ENCODE results near the gene HPSE2. TPM values are rescaled to one million over a fixed set of nuclear protein-coding genes. Genes with fewer than 3 reads are reported as not detected.

Gene HPSE2
- total and polyA plus RNA-seq, 4 donors: 0.05 TPM; not detected in 3

DNA sequence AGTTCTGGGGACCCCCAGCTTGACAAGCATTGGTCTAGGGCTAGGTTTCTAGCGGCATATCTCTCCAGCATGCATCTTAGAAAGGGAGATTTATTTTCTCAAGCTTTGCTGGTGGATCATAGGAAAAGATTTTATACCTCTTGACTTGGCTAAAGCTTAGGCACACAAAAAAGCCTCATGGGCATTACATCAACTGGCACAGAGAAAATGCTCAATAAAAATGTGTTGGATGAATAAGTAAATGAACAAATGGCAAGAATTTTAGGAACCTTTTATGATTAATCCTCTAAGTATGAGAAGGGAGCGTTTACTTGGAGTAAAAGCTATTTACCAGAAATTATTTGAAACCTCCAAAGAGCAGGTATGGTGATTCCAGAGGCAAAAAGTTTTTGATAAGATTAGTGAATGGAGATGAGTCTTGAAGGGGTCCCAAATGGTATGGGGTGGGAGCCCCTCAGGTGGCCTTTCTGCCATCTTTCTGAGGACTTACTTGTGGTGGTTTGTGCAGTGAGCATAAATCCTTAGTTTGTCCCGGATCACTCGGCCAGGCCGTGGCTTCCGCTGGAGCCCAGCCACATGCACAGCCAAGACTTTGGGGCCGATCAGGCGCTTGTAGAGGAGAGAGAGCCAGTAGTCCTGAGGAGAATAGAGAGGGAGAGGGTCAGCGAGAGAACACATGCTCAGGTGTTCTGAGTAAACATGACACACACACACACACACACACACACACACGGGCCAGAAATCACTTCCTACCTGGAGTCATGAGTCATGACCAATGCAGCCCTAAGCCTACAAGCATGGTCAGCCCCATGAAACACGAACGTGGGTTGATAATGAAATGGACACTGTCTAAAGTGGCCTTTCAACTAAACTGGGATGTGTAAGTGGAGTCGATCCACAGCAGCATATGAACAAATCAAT lies 745.8 kb downstream of the HPSE2 start:
- H3K36me3 ChIP-seq (ENCODE audit: control insufficient read depth in 4 of 4, insufficient read depth in 3 of 4, low read depth in 1 of 4, low read length in 3 of 4): no peaks in the 10 kb centered on the region
- no peak overlapping the region for H3K27ac ChIP-seq (ENCODE audit: low read depth in 1 of 2, low read length in 2 of 2)
- no peak for DNase-seq (ENCODE audit: low spot score)
- 82% methylated on average over 13 of the region's 13 CpGs for WGBS
- no peak overlapping the region for H3K4me3 ChIP-seq (ENCODE audit: low read depth in 1 of 3, low read length in 3 of 3)
- H3K27me3 ChIP-seq (ENCODE audit: control insufficient read depth in 4 of 4, insufficient read depth in 4 of 4, low read length in 3 of 4): peaks cover 0 to 8% (median 0%) of the 10 kb centered on the region in 4 donors
- TF ChIP-seq ZBTB33 (IDR thresholded peaks at IDR 0.05) (no peak), GABPA (IDR thresholded peaks at IDR 0.05 in 1 of 2, conservative IDR thresholded peaks at IDR 0.05 in 1 of 2) (no peak), SP1 (IDR thresholded peaks at IDR 0.05) (no peak), NR2F2 (IDR thresholded peaks at IDR 0.05) (no peak), HNF4A (conservative IDR thresholded peaks at IDR 0.05) (no peak)
- TF ChIP-seq, protein P1, sequence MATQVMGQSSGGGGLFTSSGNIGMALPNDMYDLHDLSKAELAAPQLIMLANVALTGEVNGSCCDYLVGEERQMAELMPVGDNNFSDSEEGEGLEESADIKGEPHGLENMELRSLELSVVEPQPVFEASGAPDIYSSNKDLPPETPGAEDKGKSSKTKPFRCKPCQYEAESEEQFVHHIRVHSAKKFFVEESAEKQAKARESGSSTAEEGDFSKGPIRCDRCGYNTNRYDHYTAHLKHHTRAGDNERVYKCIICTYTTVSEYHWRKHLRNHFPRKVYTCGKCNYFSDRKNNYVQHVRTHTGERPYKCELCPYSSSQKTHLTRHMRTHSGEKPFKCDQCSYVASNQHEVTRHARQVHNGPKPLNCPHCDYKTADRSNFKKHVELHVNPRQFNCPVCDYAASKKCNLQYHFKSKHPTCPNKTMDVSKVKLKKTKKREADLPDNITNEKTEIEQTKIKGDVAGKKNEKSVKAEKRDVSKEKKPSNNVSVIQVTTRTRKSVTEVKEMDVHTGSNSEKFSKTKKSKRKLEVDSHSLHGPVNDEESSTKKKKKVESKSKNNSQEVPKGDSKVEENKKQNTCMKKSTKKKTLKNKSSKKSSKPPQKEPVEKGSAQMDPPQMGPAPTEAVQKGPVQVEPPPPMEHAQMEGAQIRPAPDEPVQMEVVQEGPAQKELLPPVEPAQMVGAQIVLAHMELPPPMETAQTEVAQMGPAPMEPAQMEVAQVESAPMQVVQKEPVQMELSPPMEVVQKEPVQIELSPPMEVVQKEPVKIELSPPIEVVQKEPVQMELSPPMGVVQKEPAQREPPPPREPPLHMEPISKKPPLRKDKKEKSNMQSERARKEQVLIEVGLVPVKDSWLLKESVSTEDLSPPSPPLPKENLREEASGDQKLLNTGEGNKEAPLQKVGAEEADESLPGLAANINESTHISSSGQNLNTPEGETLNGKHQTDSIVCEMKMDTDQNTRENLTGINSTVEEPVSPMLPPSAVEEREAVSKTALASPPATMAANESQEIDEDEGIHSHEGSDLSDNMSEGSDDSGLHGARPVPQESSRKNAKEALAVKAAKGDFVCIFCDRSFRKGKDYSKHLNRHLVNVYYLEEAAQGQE (IDR thresholded peaks at IDR 0.05): no peak
- TF ChIP-seq, protein P2, sequence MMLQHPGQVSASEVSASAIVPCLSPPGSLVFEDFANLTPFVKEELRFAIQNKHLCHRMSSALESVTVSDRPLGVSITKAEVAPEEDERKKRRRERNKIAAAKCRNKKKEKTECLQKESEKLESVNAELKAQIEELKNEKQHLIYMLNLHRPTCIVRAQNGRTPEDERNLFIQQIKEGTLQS (IDR thresholded peaks at IDR 0.05): no peak
- no peak overlapping the region for H3K9ac ChIP-seq (ENCODE audit: low read depth in 1 of 2, low read length in 2 of 2)
- no peaks in the 10 kb centered on the region for H3K4me1 ChIP-seq (ENCODE audit: control insufficient read depth in 4 of 4, insufficient read depth in 4 of 4, low read length in 3 of 4)
- H3K9me3 ChIP-seq (ENCODE audit: control insufficient read depth in 4 of 4, low read length in 3 of 4): no peaks in the 10 kb centered on the region

DNA sequence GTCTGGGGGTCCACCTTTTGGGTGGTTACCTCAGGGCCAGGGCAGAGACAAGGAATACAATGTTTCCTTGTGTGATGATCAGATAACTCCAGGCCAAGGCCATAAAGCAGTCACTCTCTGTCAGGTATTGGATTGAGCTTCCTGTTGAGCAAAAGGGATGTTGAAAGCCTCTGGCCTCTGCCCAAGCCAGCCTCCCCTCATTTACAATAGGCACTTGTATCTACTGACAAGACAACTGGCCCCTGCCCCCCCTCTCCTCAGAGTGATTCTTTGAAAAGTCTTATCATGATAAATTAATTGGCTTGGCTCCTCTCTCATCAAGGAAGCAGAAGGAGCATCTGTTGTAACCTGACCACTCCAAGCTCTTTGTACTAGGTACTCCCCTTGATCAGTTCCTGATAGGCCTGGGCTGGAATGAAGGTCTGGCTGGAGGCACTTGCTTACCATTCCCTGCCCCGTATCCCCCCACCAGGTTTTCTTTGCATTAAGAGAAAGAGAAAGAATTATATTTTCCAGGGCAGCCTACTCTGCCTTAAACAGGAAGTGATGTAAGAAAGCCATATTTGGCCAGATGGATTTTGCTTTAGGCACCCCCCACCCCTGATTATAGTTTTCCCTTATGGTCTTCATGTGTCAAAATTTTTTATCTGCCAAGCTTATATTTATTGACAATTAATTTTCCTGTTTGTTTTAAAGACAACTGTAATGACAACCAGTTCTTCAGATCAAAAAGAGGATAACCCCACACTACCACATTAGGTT lies 746.8 kb downstream of the HPSE2 start:
- H3K27ac ChIP-seq (ENCODE audit: low read depth in 1 of 2, low read length in 2 of 2): no peak overlapping the region
- H3K27me3 ChIP-seq (ENCODE audit: control insufficient read depth in 4 of 4, insufficient read depth in 4 of 4, low read length in 3 of 4): peaks cover 0 to 8% (median 0%) of the 10 kb centered on the region in 4 donors
- peaks cover 0 to under 1% (median 0%) of the 10 kb centered on the region in 4 donors for H3K9me3 ChIP-seq (ENCODE audit: control insufficient read depth in 4 of 4, low read length in 3 of 4)
- TF ChIP-seq SP1 (IDR thresholded peaks at IDR 0.05): no peak
- TF ChIP-seq RAD21 (IDR thresholded peaks at IDR 0.05): no peak
- TF ChIP-seq, protein P1 (IDR thresholded peaks at IDR 0.05): no peak
- no peak for TF ChIP-seq RXRA (IDR thresholded peaks at IDR 0.05)
- no peak for TF ChIP-seq EGR1 (IDR thresholded peaks at IDR 0.05; ENCODE audit: low read depth in 2 of 2)
- TF ChIP-seq FOXA2 (IDR thresholded peaks at IDR 0.05): no peak
- no peak for DNase-seq (ENCODE audit: low spot score)
- no peaks in the 10 kb centered on the region for H3K36me3 ChIP-seq (ENCODE audit: control insufficient read depth in 4 of 4, insufficient read depth in 3 of 4, low read depth in 1 of 4, low read length in 3 of 4)
- no peak overlapping the region for H3K9ac ChIP-seq (ENCODE audit: low read depth in 1 of 2, low read length in 2 of 2)
- 71% methylated on average over 1 of the region's 1 CpG for WGBS
- H3K4me1 ChIP-seq (ENCODE audit: control insufficient read depth in 4 of 4, insufficient read depth in 4 of 4, low read length in 3 of 4): no peaks in the 10 kb centered on the region
- no peak overlapping the region for H3K4me3 ChIP-seq (ENCODE audit: low read depth in 1 of 3, low read length in 3 of 3)
